HG02885 (cell line): ENCODE results near the gene KIAA1614.

ENCODE experiments used
- ATAC-seq: cut with Tn5 transposase; IDR thresholded peaks from one replicate; pipeline ENCODE4 v1.9.1; 2021; ENCODE audit warnings: mild to moderate bottlenecking; ENCODE audit not compliant: unreplicated experiment, poor library complexity

The KIAA1614 gene

GRCh38 chr1:180982422-180982821 lies 69.7 kb downstream of the KIAA1614 start:
- no peak for ATAC-seq

- no peak for ATAC-seq
Observed at GRCh38 chr1:180988253-180988752, 75.6 kb downstream of the KIAA1614 start.

GRCh38 chr1:180994262-180994661 lies 81.6 kb downstream of the KIAA1614 start:
- no peak for ATAC-seq

- no peak for ATAC-seq
Observed at GRCh38 chr1:180997843-180998504, 85.3 kb downstream of the KIAA1614 start.
